NAMALWA (cell line): ENCODE measurements around the gene DHPS.
"Not testable (repeated sequence)": the region's sequence is repeated elsewhere in the genome, so short reads cannot be mapped to it uniquely, and the experiment has no call there.

Experiments used
- DNase-seq: peaks from one replicate; pipeline ENCODE4 v3.0.0-alpha.2; 2015; ENCODE audit warnings: low spot score

Gene DHPS

GRCh38 chr19:12646551-12646950 is 35.1 kb downstream of the DHPS start:
- no peak for DNase-seq

DNA sequence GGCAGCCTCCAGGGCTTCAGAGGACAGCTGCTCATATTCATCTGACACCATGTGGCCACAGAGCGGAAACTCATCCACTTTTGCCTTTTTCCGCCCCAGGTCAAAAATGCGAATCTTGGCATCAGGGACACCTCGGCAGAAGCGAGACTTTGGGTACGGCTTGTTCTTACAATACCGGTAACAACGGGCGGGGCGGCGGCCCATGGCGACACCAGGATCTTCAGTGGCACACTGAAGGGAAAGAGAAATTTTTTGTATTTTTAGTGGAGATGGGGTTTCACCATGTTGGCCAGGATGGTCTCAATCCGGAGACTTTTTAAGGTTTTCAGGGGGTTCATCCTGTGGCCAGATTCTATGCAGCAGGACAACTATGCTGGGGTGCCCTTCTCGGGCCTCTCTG is 38.0 kb downstream of the DHPS start:
- not testable (repeated sequence) for DNase-seq

- no peak for DNase-seq
These were observed 39.2 kb downstream of the DHPS start for GRCh38 chr19:12642506-12642905.

GRCh38 chr19:12641456-12641855 is 40.2 kb downstream of the DHPS start:
- DNase-seq, result no peak

GRCh38 chr19:12639901-12640613 is 41.6 kb downstream of the DHPS start:
- DNase-seq, result peak; percentile 83

DNA sequence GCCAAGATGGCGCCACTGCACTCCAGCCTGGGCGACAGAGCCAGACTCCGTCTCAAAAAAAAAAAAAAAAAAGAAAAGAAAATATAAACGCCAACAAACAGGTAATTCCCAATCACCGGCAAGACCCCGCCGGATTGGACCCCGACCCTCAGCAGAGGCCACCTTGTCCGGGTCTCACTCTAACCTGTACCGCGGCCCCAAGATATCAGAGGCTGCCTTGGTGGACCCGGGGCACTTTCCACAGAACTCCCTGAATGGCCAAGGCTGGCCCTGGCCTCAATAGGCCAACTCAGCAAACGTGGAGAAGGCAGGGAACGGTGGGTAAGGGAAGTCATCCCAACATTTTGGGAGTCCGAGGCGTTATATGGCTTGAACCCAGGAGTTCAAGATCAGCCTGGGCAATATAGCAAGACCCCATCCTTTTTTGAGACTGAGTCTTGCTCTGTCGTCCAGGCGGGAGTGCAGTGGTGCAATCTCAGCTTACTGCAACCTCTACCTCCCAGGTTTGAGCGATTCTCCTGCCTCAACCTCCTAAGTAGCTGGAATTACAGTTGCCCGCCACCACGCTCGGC is 43.0 kb downstream of the DHPS start:
- DNase-seq, result no peak

GRCh38 chr19:12636631-12637030 is 45.0 kb downstream of the DHPS start:
- DNase-seq, result no peak

DNA sequence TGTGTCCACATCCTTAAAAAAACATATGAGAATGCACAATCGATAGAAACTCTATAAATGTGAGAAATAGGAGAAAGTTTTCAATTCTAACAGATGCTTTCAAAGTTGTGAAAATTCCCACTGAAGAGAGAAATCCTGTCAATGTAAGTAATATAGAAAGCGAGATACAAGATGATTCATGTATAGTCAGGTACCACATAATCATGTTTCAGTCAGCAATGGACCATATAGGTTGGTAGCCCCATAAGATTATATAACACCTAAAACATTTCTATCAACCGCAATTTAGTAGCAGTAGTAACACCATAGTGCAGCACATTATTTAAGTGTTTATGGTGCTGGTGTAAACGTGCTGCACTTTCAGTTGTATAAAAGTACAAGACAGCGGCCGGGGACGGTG is 52.5 kb downstream of the DHPS start:
- DNase-seq, result no peak

DNA sequence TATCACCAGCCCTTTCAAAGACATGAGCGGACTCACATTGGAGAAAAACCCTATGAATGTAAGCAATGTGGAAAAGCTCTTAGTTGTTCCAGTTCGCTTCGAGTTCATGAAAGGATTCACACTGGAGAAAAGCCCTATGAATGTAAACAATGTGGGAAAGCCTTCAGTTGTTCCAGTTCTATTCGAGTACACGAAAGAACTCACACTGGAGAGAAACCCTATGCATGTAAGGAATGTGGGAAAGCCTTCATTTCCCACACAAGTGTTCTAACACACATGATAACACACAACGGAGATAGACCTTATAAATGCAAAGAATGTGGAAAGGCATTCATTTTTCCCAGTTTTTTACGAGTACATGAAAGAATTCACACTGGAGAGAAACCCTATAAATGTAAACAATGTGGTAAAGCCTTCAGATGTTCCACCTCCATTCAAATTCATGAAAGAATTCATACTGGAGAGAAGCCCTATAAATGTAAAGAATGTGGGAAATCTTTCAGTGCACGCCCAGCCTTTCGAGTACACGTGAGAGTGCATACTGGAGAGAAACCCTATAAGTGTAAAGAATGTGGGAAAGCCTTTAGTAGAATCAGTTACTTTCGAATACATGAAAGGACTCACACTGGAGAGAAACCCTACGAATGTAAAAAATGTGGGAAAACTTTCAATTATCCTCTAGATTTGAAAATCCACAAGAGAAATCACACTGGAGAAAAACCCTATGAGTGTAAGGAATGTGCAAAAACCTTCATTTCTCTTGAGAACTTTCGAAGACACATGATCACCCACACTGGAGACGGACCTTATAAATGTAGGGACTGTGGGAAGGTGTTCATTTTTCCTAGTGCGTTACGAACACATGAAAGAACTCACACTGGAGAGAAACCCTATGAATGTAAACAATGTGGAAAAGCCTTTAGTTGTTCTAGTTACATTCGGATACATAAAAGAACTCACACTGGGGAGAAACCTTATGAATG is 53.3 kb downstream of the DHPS start:
- DNase-seq, result no peak

DNA sequence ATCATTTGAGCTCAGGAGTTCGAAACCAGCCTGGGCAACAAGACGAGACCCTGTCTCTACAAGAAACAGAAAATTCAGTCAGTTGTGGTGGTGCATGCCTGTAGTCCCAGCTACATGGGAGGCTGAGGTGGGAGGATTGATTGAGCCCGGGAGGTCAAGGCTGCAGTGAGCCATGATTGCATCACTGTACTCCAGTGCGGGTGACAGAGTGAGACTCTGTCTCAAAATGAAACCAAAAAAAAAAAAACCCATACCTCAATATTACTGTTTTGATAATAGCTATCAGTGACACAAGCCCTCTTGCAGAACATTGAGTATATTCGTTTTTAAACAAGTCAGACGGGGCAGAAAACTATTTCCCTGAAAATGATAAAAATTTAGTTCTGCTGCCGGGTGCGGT is 54.7 kb downstream of the DHPS start:
- no peak for DNase-seq
